Measurements from ENCODE around the gene TSHZ1. TPM values are rescaled to one million over a fixed set of nuclear protein-coding genes. Genes with fewer than 3 reads are reported as not detected.
A peak's percentile ranks its signal among the peaks of the same experiment; 100 is the strongest.

Gene TSHZ1
- total and polyA plus RNA-seq, 12 donors: 6.8 to 25.0 (median 16.0) TPM

GRCh38 chr18:75203416-75204268 lies 7.0 kb upstream of the TSHZ1 start:
- peaks cover 0 to 6% of the 10 kb centered on the region in 2 donors for H3K36me3 ChIP-seq (replicated peaks in 1 of 2)
- H3K4me3 ChIP-seq: peak overlapping the region in 1 of 4 donors; percentile 50
- 45 to 57% (median 51%) methylated on average over 15 to 24 of the region's 24 CpGs for WGBS, 4 donors
- DNase-seq: peak in 1 of 7 donors; percentile 76
- TF ChIP-seq POLR2A (IDR thresholded peaks at IDR 0.05): no peak
- no peak for TF ChIP-seq CTCF (IDR thresholded peaks at IDR 0.05)
- H3K27me3 ChIP-seq: no peaks in the 10 kb centered on the region
- no peaks in the 10 kb centered on the region for H3K9me3 ChIP-seq (replicated peaks in 1 of 3)
- H3K27ac ChIP-seq: peak overlapping the region in 2 of 5 donors; percentile 1 to 53
- H3K4me1 ChIP-seq (replicated peaks in 1 of 2): peaks cover 13 to 53% of the 10 kb centered on the region in 2 donors
- intact Hi-C loops (cut with DNase I): no loop called here

GRCh38 chr18:75204269-75204731 lies 6.3 kb upstream of the TSHZ1 start:
- TF ChIP-seq POLR2A (IDR thresholded peaks at IDR 0.05) (no peak), CTCF (IDR thresholded peaks at IDR 0.05) (no peak)
- intact Hi-C loops (cut with DNase I): no loop called here
- peak overlapping the region in 1 of 5 donors; percentile 53 for H3K27ac ChIP-seq
- H3K9me3 ChIP-seq (replicated peaks in 1 of 3): no peaks in the 10 kb centered on the region
- 10 to 14% (median 12%) methylated on average over 23 to 35 of the region's 35 CpGs; no CpG with 5 or more reads in 1 of the 4 donors for WGBS, 4 donors
- H3K36me3 ChIP-seq (replicated peaks in 1 of 2): peaks cover 0 to 6% of the 10 kb centered on the region in 2 donors
- DNase-seq: no peak
- H3K4me1 ChIP-seq (replicated peaks in 1 of 2): peaks cover 13 to 47% of the 10 kb centered on the region in 2 donors
- peak overlapping the region in 2 of 4 donors; percentile 26 to 50 for H3K4me3 ChIP-seq
- H3K27me3 ChIP-seq: no peaks in the 10 kb centered on the region

- TF ChIP-seq CTCF (IDR thresholded peaks at IDR 0.05) (no peak), POLR2A (IDR thresholded peaks at IDR 0.05) (no peak)
- no peaks in the 10 kb centered on the region for H3K9me3 ChIP-seq (replicated peaks in 1 of 3)
- H3K27me3 ChIP-seq: no peaks in the 10 kb centered on the region
- H3K4me1 ChIP-seq (replicated peaks in 1 of 2): peaks cover 13 to 42% of the 10 kb centered on the region in 2 donors
- intact Hi-C loops (cut with DNase I): no loop called here
- 16 to 34% (median 21%) methylated on average over 18 to 75 of the region's 75 CpGs for WGBS, 4 donors
- H3K27ac ChIP-seq: peak overlapping the region in 1 of 5 donors; percentile 53
- DNase-seq: peak in 3 of 7 donors; percentile 24 to 35 (median 28)
- H3K36me3 ChIP-seq (replicated peaks in 1 of 2): peaks cover 0 to 6% of the 10 kb centered on the region in 2 donors
- H3K4me3 ChIP-seq: peak overlapping the region in 2 of 4 donors; percentile 26 to 50
These were observed 5.7 kb upstream of the TSHZ1 start for GRCh38 chr18:75204732-75205513.
